Keratinocyte (primary cell): ENCODE data around the gene PGS1.

Experiments
- EZH2 ChIP-seq: IDR thresholded peaks from one replicate; pipeline ENCODE4 v1.6.1; 2012; ENCODE audit warnings: inconsistent platforms, mild to moderate bottlenecking, low read length, moderate library complexity
- TF ChIP-seq, protein P1 (sequence below), 3 experiments: IDR thresholded peaks in 1 of 3; conservative IDR thresholded peaks in 1 of 3; optimal IDR thresholded peaks in 1 of 3; 2 replicates in 2 of 3; 3 replicates in 1 of 3; pipeline versions ENCODE3 to v1.5.1; 2011; ENCODE audit warnings: low read length in 3 of 3, mild to moderate bottlenecking in 3 of 3, moderate library complexity in 2 of 3, control low read depth in 1 of 3, inconsistent platforms in 1 of 3; ENCODE audit not compliant: insufficient read depth in 2 of 3; ENCODE audit errors: extremely low read depth in 1 of 3

DNA sequence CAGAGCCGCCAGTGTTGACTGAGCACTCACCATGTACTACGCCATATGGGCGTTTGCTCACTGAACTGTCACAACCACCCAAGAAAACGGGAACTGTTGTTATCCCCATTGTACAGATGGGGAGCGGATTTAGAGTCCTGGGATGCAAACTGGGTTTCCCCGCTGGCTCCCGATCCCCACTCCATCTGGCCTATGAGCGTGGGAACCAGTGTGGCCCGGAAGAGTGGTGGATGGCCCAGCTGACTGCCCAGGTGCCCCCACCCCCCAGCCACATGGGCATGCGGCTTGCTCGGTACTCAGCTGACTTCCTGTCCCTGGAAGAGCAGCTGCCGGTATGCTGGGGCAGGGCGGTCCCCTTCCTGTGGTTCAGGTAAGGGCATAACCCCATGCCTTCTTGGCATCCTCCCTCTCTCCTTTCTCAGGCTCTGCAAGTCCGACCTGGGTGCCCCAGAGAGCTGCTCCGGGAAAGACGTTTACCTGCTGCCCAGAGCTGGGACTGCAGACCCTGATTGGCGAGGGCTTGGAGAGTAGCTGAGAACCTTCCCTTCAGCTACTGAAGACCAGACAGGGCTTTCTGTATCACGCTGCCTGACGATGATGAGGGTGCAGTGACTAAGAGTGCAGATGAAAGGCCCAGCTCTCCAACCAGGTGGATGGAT, 34.8 kb upstream of the PGS1 start:
- TF ChIP-seq, protein P1, sequence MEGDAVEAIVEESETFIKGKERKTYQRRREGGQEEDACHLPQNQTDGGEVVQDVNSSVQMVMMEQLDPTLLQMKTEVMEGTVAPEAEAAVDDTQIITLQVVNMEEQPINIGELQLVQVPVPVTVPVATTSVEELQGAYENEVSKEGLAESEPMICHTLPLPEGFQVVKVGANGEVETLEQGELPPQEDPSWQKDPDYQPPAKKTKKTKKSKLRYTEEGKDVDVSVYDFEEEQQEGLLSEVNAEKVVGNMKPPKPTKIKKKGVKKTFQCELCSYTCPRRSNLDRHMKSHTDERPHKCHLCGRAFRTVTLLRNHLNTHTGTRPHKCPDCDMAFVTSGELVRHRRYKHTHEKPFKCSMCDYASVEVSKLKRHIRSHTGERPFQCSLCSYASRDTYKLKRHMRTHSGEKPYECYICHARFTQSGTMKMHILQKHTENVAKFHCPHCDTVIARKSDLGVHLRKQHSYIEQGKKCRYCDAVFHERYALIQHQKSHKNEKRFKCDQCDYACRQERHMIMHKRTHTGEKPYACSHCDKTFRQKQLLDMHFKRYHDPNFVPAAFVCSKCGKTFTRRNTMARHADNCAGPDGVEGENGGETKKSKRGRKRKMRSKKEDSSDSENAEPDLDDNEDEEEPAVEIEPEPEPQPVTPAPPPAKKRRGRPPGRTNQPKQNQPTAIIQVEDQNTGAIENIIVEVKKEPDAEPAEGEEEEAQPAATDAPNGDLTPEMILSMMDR (optimal IDR thresholded peaks at IDR 0.05 in 1 of 3, IDR thresholded peaks at IDR 0.05 in 1 of 3, conservative IDR thresholded peaks at IDR 0.05 in 1 of 3; ENCODE audit: extremely low read depth in 1 of 3, insufficient read depth in 2 of 3, low read length in 3 of 3), result no peak
- TF ChIP-seq EZH2, result no peak
